ENCODE results near the gene PERP. TPM values are rescaled to one million over a fixed set of nuclear protein-coding genes. Genes with fewer than 3 reads are reported as not detected.

Gene PERP
- total and polyA plus RNA-seq, 2 of the 8 experiments (the other 6 are each of a cell fraction or from before 2014, with no cell fraction given), result 21.0 to 26.7 TPM

GRCh38 chr6:138087593-138088325 lies 19.5 kb downstream of the PERP start:
- Histone ChIP-seq H2BK12ac (ENCODE audit: low read depth, low read length) (no peak overlapping the region; the same call in 1 of the 2 replicates), H2BK120ac (replicated peaks; ENCODE audit: low read depth, low read length) (no peak overlapping the region), H3K23ac (ENCODE audit: insufficient read length) (no peak overlapping the region), H4K8ac (ENCODE audit: extremely low read depth, insufficient read depth, low read length) (no peak overlapping the region), H3K18ac (ENCODE audit: extremely low read depth, low read length) (no peak overlapping the region), H2BK15ac (ENCODE audit: low read length) (no peak overlapping the region), H3K36me3 (ENCODE audit: control insufficient read depth in 2 of 4, insufficient read depth in 4 of 4, low read length in 3 of 4) (peaks cover 0 to under 1% (median 0%) of the 10 kb centered on the region in 4 experiments; a peak in 1 of 8 replicates), H3K4me3 (ENCODE audit: extremely low read depth in 1 of 4, insufficient read depth in 2 of 4, low read depth in 3 of 4, low read length in 4 of 4) (no peak overlapping the region), H3K23me2 (ENCODE audit: low read depth, low read length) (no peaks in the 10 kb centered on the region), H3K27me3 (replicated peaks in 1 of 4; ENCODE audit: control insufficient read depth in 3 of 4, extremely low read depth in 1 of 4, insufficient read depth in 3 of 4, low read length in 3 of 4) (peaks cover 0 to 3% (median 1%) of the 10 kb centered on the region in 4 experiments; a peak in 1 of 7 replicates), H4K91ac (replicated peaks; ENCODE audit: insufficient read length, low read length) (no peak overlapping the region), H3K4ac (replicated peaks; ENCODE audit: insufficient read length, low read depth, low read length) (no peak overlapping the region), H3K56ac (replicated peaks; ENCODE audit: insufficient read length, low read depth, low read length) (no peak overlapping the region), H3K27ac (ENCODE audit: low read depth, low read length) (no peak overlapping the region), H3K9ac (replicated peaks in 1 of 4; ENCODE audit: extremely low read depth in 1 of 4, low read depth in 3 of 4, low read length in 3 of 4) (no peak overlapping the region), H2AK5ac (ENCODE audit: low read depth, low read length) (no peak overlapping the region), H4K5ac (ENCODE audit: insufficient read length, low read depth, low read length) (no peak overlapping the region), H3K4me2 (ENCODE audit: insufficient read depth in 1 of 2, low read depth in 2 of 2, low read length in 2 of 2) (no peak overlapping the region), H3K79me1 (ENCODE audit: low read depth, low read length) (no peaks in the 10 kb centered on the region), H3K9me3 (ENCODE audit: insufficient read depth in 2 of 2, low read depth in 1 of 2, low read length in 1 of 2) (no peaks in the 10 kb centered on the region), H3K4me1 (replicated peaks in 1 of 4; ENCODE audit: control insufficient read depth in 3 of 4, insufficient read depth in 4 of 4, low read length in 3 of 4) (peaks cover 6 to 12% (median 9%) of the 10 kb centered on the region in 4 experiments), H2BK5ac (ENCODE audit: low read depth, low read length) (no peak overlapping the region), H3K79me2 (ENCODE audit: control insufficient read depth in 1 of 2, insufficient read depth in 2 of 2, low read length in 2 of 2) (no peaks in the 10 kb centered on the region), H4K20me1 (replicated peaks in 1 of 2; ENCODE audit: control insufficient read depth in 1 of 2, insufficient read depth in 2 of 2, low read length in 2 of 2) (no peaks in the 10 kb centered on the region), H2BK20ac (ENCODE audit: low read length) (no peak overlapping the region), H2AFZ (ENCODE audit: low read length) (no peak overlapping the region), H3K14ac (ENCODE audit: insufficient read length) (no peak overlapping the region)
- 82% methylated on average over 5 of the region's 5 CpGs; no CpG with 5 or more reads in 1 of the 2 experiments for WGBS, 2 experiments (ENCODE audit: extremely low coverage in 1 of 2, insufficient coverage in 1 of 2, insufficient read length in 1 of 2, insufficient replicate concordance in 2 of 2, low coverage in 1 of 2, low lambda C conversion rate in 2 of 2, missing lambda C conversion rate in 1 of 2)
- TF ChIP-seq JUND (IDR thresholded peaks at IDR 0.05; ENCODE audit: low read length) (peak; percentile 79), CEBPB (IDR thresholded peaks at IDR 0.05; ENCODE audit: low read depth, low read length) (no peak), TEAD4 (IDR thresholded peaks at IDR 0.05; ENCODE audit: low read depth, low read length) (no peak)
- TF ChIP-seq, protein P1, sequence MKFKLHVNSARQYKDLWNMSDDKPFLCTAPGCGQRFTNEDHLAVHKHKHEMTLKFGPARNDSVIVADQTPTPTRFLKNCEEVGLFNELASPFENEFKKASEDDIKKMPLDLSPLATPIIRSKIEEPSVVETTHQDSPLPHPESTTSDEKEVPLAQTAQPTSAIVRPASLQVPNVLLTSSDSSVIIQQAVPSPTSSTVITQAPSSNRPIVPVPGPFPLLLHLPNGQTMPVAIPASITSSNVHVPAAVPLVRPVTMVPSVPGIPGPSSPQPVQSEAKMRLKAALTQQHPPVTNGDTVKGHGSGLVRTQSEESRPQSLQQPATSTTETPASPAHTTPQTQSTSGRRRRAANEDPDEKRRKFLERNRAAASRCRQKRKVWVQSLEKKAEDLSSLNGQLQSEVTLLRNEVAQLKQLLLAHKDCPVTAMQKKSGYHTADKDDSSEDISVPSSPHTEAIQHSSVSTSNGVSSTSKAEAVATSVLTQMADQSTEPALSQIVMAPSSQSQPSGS (IDR thresholded peaks at IDR 0.05; ENCODE audit: low read length), result no peak
- DNase-seq (ENCODE audit: low read depth in 1 of 2, low spot score in 2 of 2), result no peak
- FAIRE-seq, result no peak
- ChIA-PET POLR2A (ENCODE audit: partially characterized antibody) (no interaction called here), CTCF (ENCODE audit: partially characterized antibody) (interaction anchor here (1.0 to 6.9 kb wide), 3 partner anchors 19 to 81 kb away, joined by 3 to 45 read pairs (median 10); no protein-coding TSS in a partner anchor)
